Stomach (tissue), 4 donors: ENCODE results near the gene TBXAS1.

Experiments used
- CTCF ChIP-seq, 7 experiments: fragments of 450-650 bp in 4 of 7; fragments of 200-600 bp in 3 of 7; sonication (generic) in 3 of 7; IDR thresholded peaks; one replicate each; pipeline ENCODE4 v1.5.1; 2016 to 2019; ENCODE audit warnings: antibody characterized with exemption in 7 of 7, control low read depth in 2 of 7, mild to moderate bottlenecking in 1 of 7
- EP300 ChIP-seq: sonication (generic); formaldehyde crosslinking; IDR thresholded peaks from one replicate; pipeline ENCODE4 v1.6.1; 2017; ENCODE audit warnings: antibody characterized with exemption
- POLR2A ChIP-seq, 4 donors: fragments of 450-650 bp; IDR thresholded peaks; one replicate each; pipeline ENCODE4 v1.6.1; 2016; ENCODE audit warnings: antibody characterized with exemption in 4 of 4, control low read depth in 2 of 4, mild to moderate bottlenecking in 1 of 4, moderate library complexity in 1 of 4
- POLR2AphosphoS5 ChIP-seq, 3 donors: sonication (generic); formaldehyde crosslinking; IDR thresholded peaks; one replicate each; pipeline ENCODE4 v1.6.1; 2016; ENCODE audit warnings: antibody characterized with exemption in 3 of 3

DNA sequence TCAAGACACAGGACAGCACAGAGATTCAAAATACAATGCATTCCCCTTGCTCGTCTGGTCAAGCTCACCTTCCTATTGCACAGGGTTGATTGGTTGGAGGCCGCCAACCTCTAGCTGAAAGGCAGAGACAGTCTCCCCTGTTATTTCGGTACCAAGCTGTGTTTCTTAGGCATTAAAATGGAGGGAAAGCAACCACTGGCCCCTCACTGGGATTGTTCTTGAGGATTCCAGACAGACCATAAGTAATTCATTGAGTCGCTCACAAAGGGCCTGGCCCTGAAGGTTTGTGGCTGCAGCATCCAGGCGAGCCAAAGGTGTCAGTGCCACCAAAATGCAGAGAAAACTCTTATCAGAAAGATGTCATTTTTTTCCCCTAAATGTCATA lies 152.4 kb downstream of the TBXAS1 start:
- no peak for TF ChIP-seq POLR2A (IDR thresholded peaks at IDR 0.05)
- no peak for TF ChIP-seq CTCF (IDR thresholded peaks at IDR 0.05)
- no peak for TF ChIP-seq EP300
- no peak for TF ChIP-seq POLR2AphosphoS5 (IDR thresholded peaks at IDR 0.05)
